SH-SY5Y (cell line): ENCODE data around the gene MAP3K7.

Experiments
- GATA2 ChIP-seq: IDR thresholded peaks from 2 replicates; pipeline ENCODE4 v1.6.1; 2011; ENCODE audit warnings: mild to moderate bottlenecking, low read depth, low read length
- GATA3 ChIP-seq: IDR thresholded peaks from 2 replicates; pipeline ENCODE4 v1.6.1; 2011; ENCODE audit warnings: low read depth, mild to moderate bottlenecking, low read length, moderate library complexity

DNA sequence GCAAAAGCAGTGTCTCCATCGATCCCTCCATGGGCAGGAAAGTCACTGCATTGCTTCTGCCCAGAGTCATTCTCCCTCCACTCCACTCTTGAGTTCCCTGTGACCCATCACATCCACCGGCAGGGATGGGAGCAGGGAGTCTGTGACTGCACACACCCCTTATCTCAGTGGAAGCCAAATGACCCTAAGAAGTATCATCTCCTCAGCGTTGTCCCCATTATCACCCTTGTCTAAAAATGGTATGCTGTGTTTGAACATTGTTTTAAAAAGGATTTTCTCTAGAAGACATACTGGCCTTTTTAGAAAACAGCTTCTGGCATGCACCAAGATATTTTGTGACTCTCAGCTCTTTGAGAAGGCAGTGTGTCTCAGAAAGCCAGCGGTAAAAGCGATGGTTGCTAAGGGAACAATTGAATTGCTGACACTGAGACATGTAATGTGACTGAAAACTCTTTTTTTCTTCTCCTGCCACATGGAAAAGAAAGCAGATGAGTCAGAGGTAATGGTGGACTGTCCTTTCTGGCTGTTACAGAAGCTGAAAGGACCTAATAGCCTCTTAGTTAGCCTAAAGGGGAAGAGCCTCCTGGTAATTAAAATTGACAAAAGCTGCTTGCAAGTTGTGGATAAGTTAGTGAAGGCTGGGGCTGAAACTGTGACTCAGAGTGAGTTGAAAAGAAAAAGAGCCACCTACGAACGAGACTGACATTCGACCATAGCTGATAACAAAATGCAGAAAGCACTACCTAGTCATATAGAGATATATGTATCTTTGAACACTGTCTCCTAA lies 120.5 kb downstream of the MAP3K7 start:
- no peak for TF ChIP-seq GATA3
- TF ChIP-seq GATA2, result no peak
